DOHH2 (cell line): Measurements from ENCODE around the gene HTR2A.

Experiments used
- CTCF ChIP-seq: fragments of 200-600 bp; sonication (generic); IDR thresholded peaks from one replicate; pipeline ENCODE4 v1.5.1; 2014; ENCODE audit warnings: antibody characterized with exemption, mild to moderate bottlenecking, low read depth, low read length; ENCODE audit not compliant: poor library complexity, severe bottlenecking
- EZH2phosphoT487 ChIP-seq: fragments of 200-600 bp; sonication (generic); IDR thresholded peaks from 2 replicates; pipeline ENCODE4 v1.6.1; 2017; ENCODE audit warnings: borderline replicate concordance, mild to moderate bottlenecking, antibody characterized with exemption, low read length, moderate library complexity, mixed read lengths

DNA sequence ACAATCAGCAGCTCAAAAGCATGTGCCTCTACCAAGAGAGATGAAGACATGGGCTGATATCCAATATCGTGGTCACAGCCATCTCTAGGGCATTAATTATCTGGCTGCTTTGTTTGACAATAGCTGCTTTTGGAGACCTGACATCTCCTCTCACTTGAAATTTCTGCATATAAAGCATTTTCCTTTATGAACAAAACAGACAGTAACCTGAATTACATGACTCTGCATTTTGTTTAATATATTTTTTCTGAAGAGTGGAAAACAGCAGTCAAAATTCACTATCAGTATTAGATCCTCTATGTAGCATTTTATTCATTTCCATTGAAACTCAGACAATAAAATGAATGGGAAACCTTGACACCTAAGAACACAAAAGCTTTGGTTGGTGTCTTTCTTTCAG, 57.5 kb downstream of the HTR2A start:
- TF ChIP-seq CTCF (no peak), EZH2phosphoT487 (no peak)
